ENCODE measurements around the gene SPATA3.
A peak's percentile ranks its signal among the peaks of the same experiment; 100 is the strongest.
"Not testable (repeated sequence)": the region's sequence is repeated elsewhere in the genome, so short reads cannot be mapped to it uniquely, and the experiment has no call there.

The SPATA3 gene

GRCh38 chr2:230964136-230964730, 31.7 kb upstream of the SPATA3 start:
- Histone ChIP-seq H3K36me3 (replicated peaks in 1 of 2; ENCODE audit: control insufficient read depth in 2 of 2, insufficient read depth in 2 of 2, low read length in 2 of 2) (no peaks in the 10 kb centered on the region), H3K4me1 (ENCODE audit: control insufficient read depth in 2 of 2, insufficient read depth in 1 of 2, low read depth in 1 of 2, low read length in 2 of 2) (peaks cover 0 to 2% of the 10 kb centered on the region in 2 donors), H3K27me3 (ENCODE audit: control insufficient read depth in 3 of 3, insufficient read depth in 3 of 3, low read depth in 1 of 3, low read length in 3 of 3) (no peaks in the 10 kb centered on the region), H2BK12ac (ENCODE audit: low read length) (no peak overlapping the region), H3K14ac (ENCODE audit: low read length) (peak overlapping the region; percentile 21), H3K9me3 (replicated peaks in 1 of 2; ENCODE audit: control insufficient read depth in 2 of 2, insufficient read depth in 1 of 2, low read depth in 1 of 2, low read length in 2 of 2) (peaks cover 3 to 4% of the 10 kb centered on the region in 2 donors), H3K4me3 (ENCODE audit: low read length in 2 of 2) (no peak overlapping the region), H3K18ac (ENCODE audit: low read length) (peak overlapping the region; percentile 64), H4K8ac (ENCODE audit: low read depth, low read length) (no peak overlapping the region), H2BK15ac (ENCODE audit: low read length) (no peak overlapping the region), H2BK5ac (ENCODE audit: low read length) (peak overlapping the region; percentile 53), H3K23ac (ENCODE audit: low read depth, low read length, poor library complexity) (peak overlapping the region; percentile 39), H3K4me2 (ENCODE audit: insufficient read depth, low read length, poor library complexity, severe bottlenecking) (no peak overlapping the region), H3K79me1 (ENCODE audit: low read depth, low read length) (no peaks in the 10 kb centered on the region), H2AFZ (ENCODE audit: low read length) (no peak overlapping the region), H3K4ac (ENCODE audit: low read length) (no peak overlapping the region), H2AK5ac (ENCODE audit: low read depth, low read length) (peak overlapping the region; percentile 61), H3K27ac (replicated peaks; ENCODE audit: low read length) (no peak overlapping the region), H3K9ac (ENCODE audit: low read depth, low read length, poor library complexity) (peak overlapping the region; percentile 4), H4K91ac (ENCODE audit: low read depth, low read length, poor library complexity) (no peak overlapping the region), H2BK120ac (ENCODE audit: low read depth, low read length) (no peak overlapping the region)
- DNase-seq (ENCODE audit: low spot score): no peak
- WGBS, 2 donors (ENCODE audit: extremely low coverage in 2 of 2, insufficient read length in 2 of 2, insufficient replicate concordance in 1 of 2): no CpG with 5 or more reads among the region's 36 CpGs

- Histone ChIP-seq H2AFZ (ENCODE audit: low read length) (no peak overlapping the region), H4K91ac (ENCODE audit: low read depth, low read length, poor library complexity) (no peak overlapping the region), H2AK5ac (ENCODE audit: low read depth, low read length) (no peak overlapping the region), H3K4me2 (ENCODE audit: insufficient read depth, low read length, poor library complexity, severe bottlenecking) (no peak overlapping the region), H2BK120ac (ENCODE audit: low read depth, low read length) (no peak overlapping the region), H2BK5ac (ENCODE audit: low read length) (no peak overlapping the region), H2BK12ac (ENCODE audit: low read length) (no peak overlapping the region), H3K9ac (ENCODE audit: low read depth, low read length, poor library complexity) (no peak overlapping the region), H3K4ac (ENCODE audit: low read length) (no peak overlapping the region), H4K8ac (ENCODE audit: low read depth, low read length) (no peak overlapping the region), H3K79me1 (ENCODE audit: low read depth, low read length) (no peaks in the 10 kb centered on the region), H3K36me3 (replicated peaks in 1 of 2; ENCODE audit: control insufficient read depth in 2 of 2, insufficient read depth in 2 of 2, low read length in 2 of 2) (no peaks in the 10 kb centered on the region), H3K27ac (replicated peaks; ENCODE audit: low read length) (no peak overlapping the region), H3K4me1 (ENCODE audit: control insufficient read depth in 2 of 2, insufficient read depth in 1 of 2, low read depth in 1 of 2, low read length in 2 of 2) (peaks cover 0 to 2% of the 10 kb centered on the region in 2 donors), H3K4me3 (ENCODE audit: low read length in 2 of 2) (no peak overlapping the region), H3K23ac (ENCODE audit: low read depth, low read length, poor library complexity) (no peak overlapping the region), H3K18ac (ENCODE audit: low read length) (no peak overlapping the region), H3K27me3 (ENCODE audit: control insufficient read depth in 3 of 3, insufficient read depth in 3 of 3, low read depth in 1 of 3, low read length in 3 of 3) (no peaks in the 10 kb centered on the region), H2BK15ac (ENCODE audit: low read length) (no peak overlapping the region), H3K9me3 (replicated peaks in 1 of 2; ENCODE audit: control insufficient read depth in 2 of 2, insufficient read depth in 1 of 2, low read depth in 1 of 2, low read length in 2 of 2) (no peaks in the 10 kb centered on the region), H3K14ac (ENCODE audit: low read length) (no peak overlapping the region)
- WGBS, 2 donors (ENCODE audit: extremely low coverage in 2 of 2, insufficient read length in 2 of 2, insufficient replicate concordance in 1 of 2): no CpG with 5 or more reads among the region's 3 CpGs
- no peak for DNase-seq (ENCODE audit: low spot score)
These were observed 28.8 kb upstream of the SPATA3 start for GRCh38 chr2:230967113-230967512.

- not testable (repeated sequence) for H3K36me3 ChIP-seq (replicated peaks in 1 of 2; ENCODE audit: control insufficient read depth in 2 of 2, insufficient read depth in 2 of 2, low read length in 2 of 2); H3K9me3 ChIP-seq (replicated peaks in 1 of 2; ENCODE audit: control insufficient read depth in 2 of 2, insufficient read depth in 1 of 2, low read depth in 1 of 2, low read length in 2 of 2); H2BK5ac ChIP-seq (ENCODE audit: low read length); H2BK120ac ChIP-seq (ENCODE audit: low read depth, low read length); H3K4me2 ChIP-seq (ENCODE audit: insufficient read depth, low read length, poor library complexity, severe bottlenecking); H3K4ac ChIP-seq (ENCODE audit: low read length); H3K27me3 ChIP-seq (ENCODE audit: control insufficient read depth in 3 of 3, insufficient read depth in 3 of 3, low read depth in 1 of 3, low read length in 3 of 3); H4K8ac ChIP-seq (ENCODE audit: low read depth, low read length); H2BK15ac ChIP-seq (ENCODE audit: low read length); H2AFZ ChIP-seq (ENCODE audit: low read length); H2BK12ac ChIP-seq (ENCODE audit: low read length); H3K79me1 ChIP-seq (ENCODE audit: low read depth, low read length); DNase-seq (ENCODE audit: low spot score); H3K14ac ChIP-seq (ENCODE audit: low read length); H3K4me3 ChIP-seq (ENCODE audit: low read length in 2 of 2); H3K27ac ChIP-seq (replicated peaks; ENCODE audit: low read length); H3K4me1 ChIP-seq (ENCODE audit: control insufficient read depth in 2 of 2, insufficient read depth in 1 of 2, low read depth in 1 of 2, low read length in 2 of 2); H3K9ac ChIP-seq (ENCODE audit: low read depth, low read length, poor library complexity); H3K23ac ChIP-seq (ENCODE audit: low read depth, low read length, poor library complexity); H2AK5ac ChIP-seq (ENCODE audit: low read depth, low read length); H3K18ac ChIP-seq (ENCODE audit: low read length); H4K91ac ChIP-seq (ENCODE audit: low read depth, low read length, poor library complexity)
- WGBS, 2 donors (ENCODE audit: extremely low coverage in 2 of 2, insufficient read length in 2 of 2, insufficient replicate concordance in 1 of 2): no CpG with 5 or more reads among the region's 6 CpGs
These were observed 27.6 kb upstream of the SPATA3 start for GRCh38 chr2:230968314-230968713.

- H3K18ac ChIP-seq (ENCODE audit: low read length): peak overlapping the region; percentile 3
- no CpG with 5 or more reads among the region's 16 CpGs for WGBS, 2 donors (ENCODE audit: extremely low coverage in 2 of 2, insufficient read length in 2 of 2, insufficient replicate concordance in 1 of 2)
- no peak overlapping the region for H3K4me2 ChIP-seq (ENCODE audit: insufficient read depth, low read length, poor library complexity, severe bottlenecking)
- H3K4me3 ChIP-seq (ENCODE audit: low read length in 2 of 2): no peak overlapping the region
- no peak overlapping the region for H4K91ac ChIP-seq (ENCODE audit: low read depth, low read length, poor library complexity)
- no peaks in the 10 kb centered on the region for H3K36me3 ChIP-seq (replicated peaks in 1 of 2; ENCODE audit: control insufficient read depth in 2 of 2, insufficient read depth in 2 of 2, low read length in 2 of 2)
- no peak overlapping the region for H3K27ac ChIP-seq (replicated peaks; ENCODE audit: low read length)
- H2BK120ac ChIP-seq (ENCODE audit: low read depth, low read length): no peak overlapping the region
- no peak overlapping the region for H2AK5ac ChIP-seq (ENCODE audit: low read depth, low read length)
- H2BK5ac ChIP-seq (ENCODE audit: low read length): no peak overlapping the region
- H2AFZ ChIP-seq (ENCODE audit: low read length): peak overlapping the region; percentile 69
- no peak overlapping the region for H3K23ac ChIP-seq (ENCODE audit: low read depth, low read length, poor library complexity)
- no peak for DNase-seq (ENCODE audit: low spot score)
- peaks cover 0 to 1% of the 10 kb centered on the region in 2 donors for H3K9me3 ChIP-seq (replicated peaks in 1 of 2; ENCODE audit: control insufficient read depth in 2 of 2, insufficient read depth in 1 of 2, low read depth in 1 of 2, low read length in 2 of 2)
- H3K14ac ChIP-seq (ENCODE audit: low read length): no peak overlapping the region
- no peak overlapping the region for H2BK12ac ChIP-seq (ENCODE audit: low read length)
- H3K4me1 ChIP-seq (ENCODE audit: control insufficient read depth in 2 of 2, insufficient read depth in 1 of 2, low read depth in 1 of 2, low read length in 2 of 2): no peaks in the 10 kb centered on the region
- H3K79me1 ChIP-seq (ENCODE audit: low read depth, low read length): no peaks in the 10 kb centered on the region
- H3K27me3 ChIP-seq (ENCODE audit: control insufficient read depth in 3 of 3, insufficient read depth in 3 of 3, low read depth in 1 of 3, low read length in 3 of 3): no peaks in the 10 kb centered on the region
- H3K4ac ChIP-seq (ENCODE audit: low read length): no peak overlapping the region
- H2BK15ac ChIP-seq (ENCODE audit: low read length): no peak overlapping the region
- no peak overlapping the region for H4K8ac ChIP-seq (ENCODE audit: low read depth, low read length)
- no peak overlapping the region for H3K9ac ChIP-seq (ENCODE audit: low read depth, low read length, poor library complexity)
These were observed 26.8 kb upstream of the SPATA3 start for GRCh38 chr2:230968921-230969658.
